SK-N-SH (cell line): ENCODE results near the gene DTNBP1. TPM values are rescaled to one million over a fixed set of nuclear protein-coding genes. Genes with fewer than 3 reads are reported as not detected.
"Not testable (repeated sequence)": the region's sequence is repeated elsewhere in the genome, so short reads cannot be mapped to it uniquely, and the experiment has no call there.

ENCODE experiments used
- CTCF ChIA-PET: fragments of 300-600, 350-600 bp; formaldehyde crosslinking; extraction: SDS; loops from one replicate; lab custom pipeline; 2021; lab: Yijun Ruan, JAX
- POLR2A ChIA-PET: fragments of 350-600 bp; sonication (Branson Sonifier 250); formaldehyde crosslinking; extraction: SDS; loops from one replicate; lab custom pipeline; 2020; ENCODE audit warnings: antibody characterized with exemption, inconsistent platforms; lab: Yijun Ruan, JAX
- DNase-seq: peaks from one replicate; pipeline ENCODE4 v3.0.0; 2012
- H2AFZ ChIP-seq: fragments of 200-600 bp; sonication (generic); 2 replicates; pipeline ENCODE4 v1.8.1; 2016; ENCODE audit warnings: antibody characterized with exemption, mild to moderate bottlenecking, low read depth
- H3F3A ChIP-seq: fragments of 200-600 bp; sonication (generic); replicated peaks from 2 replicates; pipeline ENCODE3; 2016; ENCODE audit warnings: antibody characterized with exemption, mild to moderate bottlenecking; ENCODE audit not compliant: insufficient read depth
- H3K27ac ChIP-seq, 2 experiments: fragments of 200-500 bp in 1 of 2; fragments of 200-600 bp in 1 of 2; sonication (Bioruptor generic) in 1 of 2; sonication (generic), shearing (Covaris generic) in 1 of 2; 2 replicates each; pipeline versions ENCODE4 v1.5.1 to v1.6.1; 2014 to 2016; ENCODE audit warnings: low read depth in 2 of 2, inconsistent platforms in 1 of 2, low read length in 1 of 2, mild to moderate bottlenecking in 1 of 2, mixed read lengths in 1 of 2
- H3K27me3 ChIP-seq: fragments of 200-600 bp; sonication (generic), shearing (Covaris generic); 2 replicates; pipeline ENCODE4 v1.6.1; 2016; ENCODE audit warnings: mixed run types; ENCODE audit not compliant: insufficient read depth
- H3K36me3 ChIP-seq, 2 experiments: fragments of 200-500 bp in 1 of 2; fragments of 200-600 bp in 1 of 2; sonication (Bioruptor generic) in 1 of 2; sonication (generic) in 1 of 2; replicated peaks in 1 of 2; 2 replicates each; pipeline versions ENCODE3 to v1.5.1; 2014 to 2016; ENCODE audit warnings: low read length in 1 of 2, mild to moderate bottlenecking in 1 of 2; ENCODE audit not compliant: insufficient read depth in 2 of 2, control insufficient read depth in 1 of 2
- H3K4me1 ChIP-seq, 2 experiments: fragments of 200-500 bp in 1 of 2; fragments of 200-600 bp in 1 of 2; sonication (Bioruptor generic) in 1 of 2; sonication (generic), shearing (Covaris generic) in 1 of 2; 2 replicates each; pipeline versions ENCODE4 v1.5.1 to v1.6.1; 2014 to 2016; ENCODE audit warnings: low read depth in 1 of 2, low read length in 1 of 2, mixed run types in 1 of 2; ENCODE audit not compliant: insufficient read depth in 2 of 2, control insufficient read depth in 1 of 2
- H3K4me2 ChIP-seq: fragments of 200-600 bp; sonication (generic), shearing (Covaris generic); 2 replicates; pipeline ENCODE4 v1.6.1; 2017; ENCODE audit warnings: mixed run types
- H3K4me3 ChIP-seq, 2 experiments: fragments of 200-500 bp in 1 of 2; fragments of 200-600 bp in 1 of 2; sonication (Bioruptor generic) in 1 of 2; sonication (generic), shearing (Covaris generic) in 1 of 2; 2 replicates each; pipeline versions ENCODE4 v1.5.1 to v1.8.1; 2014 to 2016; ENCODE audit warnings: low read depth in 2 of 2, inconsistent platforms in 1 of 2, low read length in 1 of 2, mild to moderate bottlenecking in 1 of 2, mixed read lengths in 1 of 2, moderate library complexity in 1 of 2
- H3K79me2 ChIP-seq: fragments of 200-600 bp; sonication (generic); 2 replicates; pipeline ENCODE4 v1.8.1; 2017; ENCODE audit warnings: mild to moderate bottlenecking; ENCODE audit not compliant: insufficient read depth
- H3K9ac ChIP-seq: fragments of 200-600 bp; sonication (generic); 2 replicates; pipeline ENCODE4 v1.6.1; 2017; ENCODE audit warnings: mixed run types
- H3K9me2 ChIP-seq: fragments of 200-600 bp; sonication (generic); 2 replicates; pipeline ENCODE4 v1.6.1; 2017; ENCODE audit warnings: mixed run types
- H3K9me3 ChIP-seq: fragments of 200-600 bp; sonication (generic); 2 replicates; pipeline ENCODE4 v1.6.1; 2017; ENCODE audit warnings: mixed run types, mild to moderate bottlenecking, moderate library complexity
- H4K20me1 ChIP-seq: fragments of 200-600 bp; sonication (generic); 2 replicates; pipeline ENCODE4 v1.6.1; 2017; ENCODE audit warnings: mild to moderate bottlenecking, mixed run types; ENCODE audit not compliant: insufficient read depth
- CHD2 ChIP-seq: fragments of 150-350 bp; IDR thresholded peaks from 2 replicates; pipeline ENCODE4 v1.6.1; 2018; ENCODE audit warnings: low read length; ENCODE audit not compliant: partially characterized antibody
- ELF1 ChIP-seq: IDR thresholded peaks from 2 replicates; pipeline ENCODE4 v1.4.0; 2012
- EP300 ChIP-seq, 2 experiments: IDR thresholded peaks; 2 replicates each; pipeline versions ENCODE4 v1.4.0 to v1.6.1; 2012; ENCODE audit warnings: borderline replicate concordance in 1 of 2, low read depth in 1 of 2, low read length in 1 of 2
- FOSL2 ChIP-seq: IDR thresholded peaks from 2 replicates; pipeline ENCODE4 v1.4.0; 2012; ENCODE audit warnings: low read depth, mild to moderate bottlenecking, moderate library complexity, borderline replicate concordance
- FOXM1 ChIP-seq: IDR thresholded peaks from 2 replicates; pipeline ENCODE4 v1.4.0; 2012; ENCODE audit warnings: low read depth, mild to moderate bottlenecking
- GABPA ChIP-seq: IDR thresholded peaks from 2 replicates; pipeline ENCODE4 v1.4.0; 2012; ENCODE audit warnings: low read depth, mild to moderate bottlenecking
- JUND ChIP-seq: IDR thresholded peaks from 2 replicates; pipeline ENCODE4 v1.4.0; 2012
- MEF2A ChIP-seq: IDR thresholded peaks from 2 replicates; pipeline ENCODE4 v1.4.0; 2012; ENCODE audit warnings: low read depth, borderline replicate concordance
- MXI1 ChIP-seq: IDR thresholded peaks from 2 replicates; pipeline ENCODE4 v1.6.1; 2012; ENCODE audit warnings: mild to moderate bottlenecking, low read depth, low read length, improper control_type of control experiment
- NFIC ChIP-seq: IDR thresholded peaks from 2 replicates; pipeline ENCODE4 v1.4.0; 2012; ENCODE audit warnings: borderline replicate concordance
- POLR2AphosphoS5 ChIP-seq: IDR thresholded peaks from 2 replicates; pipeline ENCODE4 v1.6.1; 2012; ENCODE audit warnings: low read depth, low read length
- SIN3A ChIP-seq: IDR thresholded peaks from 2 replicates; pipeline ENCODE4 v1.6.1; 2012; ENCODE audit warnings: low read depth, mild to moderate bottlenecking, low read length, moderate library complexity, borderline replicate concordance
- TEAD4 ChIP-seq: IDR thresholded peaks from 2 replicates; pipeline ENCODE4 v1.4.0; 2012; ENCODE audit warnings: mild to moderate bottlenecking, borderline replicate concordance; ENCODE audit not compliant: insufficient read depth
- WGBS: methylation state at CpG from one replicate; pipeline ENCODE4 v1.1.6; 2017; ENCODE audit warnings: low lambda C conversion rate; 5-methylcytosine and 5-hydroxymethylcytosine counted together
- polyA plus RNA-seq, 3 experiments: library from polyadenylated mRNA; depleted of rRNA; stranded (reverse); fragments of >200 nt; gene quantifications; 2 replicates each; pipeline ENCODE4 v1.2.3, GENCODE V29; 2012
- TF ChIP-seq, protein P1 (sequence below): IDR thresholded peaks from 2 replicates; pipeline ENCODE4 v1.6.1; 2012; ENCODE audit warnings: mild to moderate bottlenecking, low read depth, low read length, moderate library complexity
- TF ChIP-seq, protein P2 (sequence below): IDR thresholded peaks from 2 replicates; pipeline ENCODE4 v1.4.0; 2012; ENCODE audit warnings: low read depth
- TF ChIP-seq, protein P3 (sequence below): IDR thresholded peaks from 2 replicates; pipeline ENCODE4; 2012
- TF ChIP-seq, protein P4 (sequence below): fragments of 200-600 bp; sonication (generic); IDR thresholded peaks from 2 replicates; pipeline ENCODE4 v1.6.1; 2017; ENCODE audit warnings: antibody characterized with exemption, mild to moderate bottlenecking, moderate library complexity

The DTNBP1 gene
- polyA plus RNA-seq, 1 of the 3 experiments (the other 2 are of a cell fraction): 19.7 TPM

DNA sequence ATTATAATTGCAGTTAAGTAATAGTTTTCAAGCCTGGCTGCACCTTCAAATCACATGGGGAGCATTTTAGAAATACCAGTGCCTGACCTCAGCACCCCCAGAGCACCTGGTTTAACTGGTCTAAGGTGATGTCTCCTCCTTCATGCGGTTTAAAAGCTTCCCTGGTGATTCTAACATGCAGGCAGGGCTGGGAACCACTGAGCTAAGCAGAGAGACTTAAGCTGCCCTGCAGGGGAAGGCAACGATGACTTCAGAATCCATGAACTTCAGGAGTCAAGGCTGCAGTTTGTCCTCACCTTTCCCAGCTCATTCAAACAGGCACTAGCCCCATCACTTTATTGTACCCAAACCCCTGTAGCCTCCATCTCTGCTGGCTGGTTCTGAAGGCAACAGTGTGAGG, 6.1 kb upstream of the DTNBP1 start:
- peaks cover 0 to 3% of the 10 kb centered on the region in 2 experiments; a peak in 1 of 4 replicates for H3K4me1 ChIP-seq
- H3K27ac ChIP-seq: no peak overlapping the region
- no peak overlapping the region for H3K4me2 ChIP-seq
- H2AFZ ChIP-seq: no peak overlapping the region
- ChIA-PET POLR2A (no interaction called here), CTCF (interaction anchor here (0.7 kb wide), 1 partner anchor 23 kb away, joined by 3 read pairs; no protein-coding TSS in a partner anchor)
- no peaks in the 10 kb centered on the region for H4K20me1 ChIP-seq
- H3K9ac ChIP-seq: no peak overlapping the region
- TF ChIP-seq ELF1 (no peak), TEAD4 (no peak)
- no peaks in the 10 kb centered on the region for H3K79me2 ChIP-seq
- H3F3A ChIP-seq: no peaks in the 10 kb centered on the region
- no peaks in the 10 kb centered on the region for H3K36me3 ChIP-seq
- WGBS: 27% methylated on average over 2 of the region's 2 CpGs
- DNase-seq: no peak
- H3K4me3 ChIP-seq: no peak overlapping the region
- peaks cover 23% of the 10 kb centered on the region for H3K27me3 ChIP-seq
- H3K9me2 ChIP-seq: no peaks in the 10 kb centered on the region
- H3K9me3 ChIP-seq: no peaks in the 10 kb centered on the region

DNA sequence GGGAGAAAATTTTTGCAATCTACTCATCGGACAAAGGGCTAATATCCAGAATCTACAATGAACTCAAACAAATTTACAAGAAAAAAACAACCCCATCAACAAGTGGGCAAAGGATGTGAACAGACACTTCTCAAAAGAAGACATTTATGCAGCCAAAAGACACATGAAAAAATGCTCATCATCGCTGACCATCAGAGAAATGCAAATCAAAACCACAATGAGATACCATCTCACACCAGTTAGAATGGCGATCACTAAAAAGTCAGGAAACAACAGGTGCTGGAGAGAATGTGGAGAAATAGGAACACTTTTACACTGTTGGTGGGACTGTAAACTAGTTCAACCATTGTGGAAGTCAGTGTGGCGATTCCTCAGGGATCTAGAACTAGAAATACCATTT, 4.1 kb upstream of the DTNBP1 start:
- H3K9me2 ChIP-seq, H3K4me2 ChIP-seq, H3K9me3 ChIP-seq, H3F3A ChIP-seq, H3K36me3 ChIP-seq, H3K79me2 ChIP-seq, CTCF ChIA-PET, H2AFZ ChIP-seq, DNase-seq, POLR2A ChIA-PET, H3K4me1 ChIP-seq, H3K4me3 ChIP-seq, H3K27ac ChIP-seq, H4K20me1 ChIP-seq, H3K9ac ChIP-seq: not testable (repeated sequence)
- 85% methylated on average over 3 of the region's 4 CpGs for whole genome bisulfite sequencing
- H3K27me3 ChIP-seq: peaks cover 18% of the 10 kb centered on the region

DNA sequence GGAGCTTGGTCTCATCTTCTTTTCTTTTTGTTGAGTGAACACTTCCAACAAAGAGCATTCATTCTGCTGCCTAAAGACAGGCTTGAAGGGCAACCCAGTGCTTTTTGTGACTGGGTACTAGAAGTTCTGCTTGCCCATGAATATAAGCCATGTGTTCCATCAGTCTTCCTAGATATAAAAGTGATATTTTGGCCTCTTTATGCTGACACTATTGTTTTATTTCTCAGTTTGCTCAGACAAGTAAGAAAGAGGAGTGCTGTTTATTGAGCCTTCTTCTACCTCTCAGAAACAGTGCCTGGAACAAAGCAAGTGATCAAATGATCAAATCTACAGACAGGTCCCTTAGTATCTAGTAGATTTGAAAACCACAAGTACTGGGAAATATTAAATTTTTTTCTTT, 2.4 kb upstream of the DTNBP1 start:
- H3K4me3 ChIP-seq: no peak overlapping the region
- H3F3A ChIP-seq: no peaks in the 10 kb centered on the region
- H3K27ac ChIP-seq: no peak overlapping the region
- ChIA-PET CTCF (interaction anchor here (0.7 to 1.6 kb wide), 2 partner anchors 12 to 73 kb away, joined by 3 read pairs; no protein-coding TSS in a partner anchor), POLR2A (no interaction called here)
- H4K20me1 ChIP-seq: no peaks in the 10 kb centered on the region
- H3K9me2 ChIP-seq: no peaks in the 10 kb centered on the region
- no peaks in the 10 kb centered on the region for H3K9me3 ChIP-seq
- H2AFZ ChIP-seq: no peak overlapping the region
- no peak overlapping the region for H3K4me2 ChIP-seq
- peaks cover 4% of the 10 kb centered on the region; the same call in 1 of the 2 replicates for H3K27me3 ChIP-seq
- H3K4me1 ChIP-seq: peaks cover 0 to 8% of the 10 kb centered on the region in 2 experiments; a peak in 1 of 4 replicates
- H3K79me2 ChIP-seq: peaks cover 9% of the 10 kb centered on the region
- H3K36me3 ChIP-seq: peaks cover under 1% of the 10 kb centered on the region in 2 experiments
- no peak overlapping the region for H3K9ac ChIP-seq
- no peak for DNase-seq
- TF ChIP-seq, protein P1, sequence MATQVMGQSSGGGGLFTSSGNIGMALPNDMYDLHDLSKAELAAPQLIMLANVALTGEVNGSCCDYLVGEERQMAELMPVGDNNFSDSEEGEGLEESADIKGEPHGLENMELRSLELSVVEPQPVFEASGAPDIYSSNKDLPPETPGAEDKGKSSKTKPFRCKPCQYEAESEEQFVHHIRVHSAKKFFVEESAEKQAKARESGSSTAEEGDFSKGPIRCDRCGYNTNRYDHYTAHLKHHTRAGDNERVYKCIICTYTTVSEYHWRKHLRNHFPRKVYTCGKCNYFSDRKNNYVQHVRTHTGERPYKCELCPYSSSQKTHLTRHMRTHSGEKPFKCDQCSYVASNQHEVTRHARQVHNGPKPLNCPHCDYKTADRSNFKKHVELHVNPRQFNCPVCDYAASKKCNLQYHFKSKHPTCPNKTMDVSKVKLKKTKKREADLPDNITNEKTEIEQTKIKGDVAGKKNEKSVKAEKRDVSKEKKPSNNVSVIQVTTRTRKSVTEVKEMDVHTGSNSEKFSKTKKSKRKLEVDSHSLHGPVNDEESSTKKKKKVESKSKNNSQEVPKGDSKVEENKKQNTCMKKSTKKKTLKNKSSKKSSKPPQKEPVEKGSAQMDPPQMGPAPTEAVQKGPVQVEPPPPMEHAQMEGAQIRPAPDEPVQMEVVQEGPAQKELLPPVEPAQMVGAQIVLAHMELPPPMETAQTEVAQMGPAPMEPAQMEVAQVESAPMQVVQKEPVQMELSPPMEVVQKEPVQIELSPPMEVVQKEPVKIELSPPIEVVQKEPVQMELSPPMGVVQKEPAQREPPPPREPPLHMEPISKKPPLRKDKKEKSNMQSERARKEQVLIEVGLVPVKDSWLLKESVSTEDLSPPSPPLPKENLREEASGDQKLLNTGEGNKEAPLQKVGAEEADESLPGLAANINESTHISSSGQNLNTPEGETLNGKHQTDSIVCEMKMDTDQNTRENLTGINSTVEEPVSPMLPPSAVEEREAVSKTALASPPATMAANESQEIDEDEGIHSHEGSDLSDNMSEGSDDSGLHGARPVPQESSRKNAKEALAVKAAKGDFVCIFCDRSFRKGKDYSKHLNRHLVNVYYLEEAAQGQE: no peak
- no peak for TF ChIP-seq ELF1
- TF ChIP-seq, protein P2, sequence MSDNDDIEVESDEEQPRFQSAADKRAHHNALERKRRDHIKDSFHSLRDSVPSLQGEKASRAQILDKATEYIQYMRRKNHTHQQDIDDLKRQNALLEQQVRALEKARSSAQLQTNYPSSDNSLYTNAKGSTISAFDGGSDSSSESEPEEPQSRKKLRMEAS: no peak
- TF ChIP-seq POLR2AphosphoS5: no peak
- TF ChIP-seq MXI1: no peak
- TF ChIP-seq MEF2A: no peak
- no peak for TF ChIP-seq GABPA
- TF ChIP-seq CHD2: no peak
- TF ChIP-seq FOSL2: no peak
- no peak for TF ChIP-seq EP300 (IDR thresholded peaks at IDR 0.05; ENCODE audit: borderline replicate concordance in 1 of 2, low read depth in 1 of 2, low read length in 1 of 2)
- no peak for TF ChIP-seq FOXM1
- no peak for TF ChIP-seq NFIC
- no peak for TF ChIP-seq SIN3A
- TF ChIP-seq, protein P3, sequence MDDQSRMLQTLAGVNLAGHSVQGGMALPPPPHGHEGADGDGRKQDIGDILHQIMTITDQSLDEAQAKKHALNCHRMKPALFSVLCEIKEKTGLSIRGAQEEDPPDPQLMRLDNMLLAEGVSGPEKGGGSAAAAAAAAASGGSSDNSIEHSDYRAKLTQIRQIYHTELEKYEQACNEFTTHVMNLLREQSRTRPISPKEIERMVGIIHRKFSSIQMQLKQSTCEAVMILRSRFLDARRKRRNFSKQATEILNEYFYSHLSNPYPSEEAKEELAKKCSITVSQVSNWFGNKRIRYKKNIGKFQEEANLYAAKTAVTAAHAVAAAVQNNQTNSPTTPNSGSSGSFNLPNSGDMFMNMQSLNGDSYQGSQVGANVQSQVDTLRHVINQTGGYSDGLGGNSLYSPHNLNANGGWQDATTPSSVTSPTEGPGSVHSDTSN: no peak
- TF ChIP-seq, protein P4, sequence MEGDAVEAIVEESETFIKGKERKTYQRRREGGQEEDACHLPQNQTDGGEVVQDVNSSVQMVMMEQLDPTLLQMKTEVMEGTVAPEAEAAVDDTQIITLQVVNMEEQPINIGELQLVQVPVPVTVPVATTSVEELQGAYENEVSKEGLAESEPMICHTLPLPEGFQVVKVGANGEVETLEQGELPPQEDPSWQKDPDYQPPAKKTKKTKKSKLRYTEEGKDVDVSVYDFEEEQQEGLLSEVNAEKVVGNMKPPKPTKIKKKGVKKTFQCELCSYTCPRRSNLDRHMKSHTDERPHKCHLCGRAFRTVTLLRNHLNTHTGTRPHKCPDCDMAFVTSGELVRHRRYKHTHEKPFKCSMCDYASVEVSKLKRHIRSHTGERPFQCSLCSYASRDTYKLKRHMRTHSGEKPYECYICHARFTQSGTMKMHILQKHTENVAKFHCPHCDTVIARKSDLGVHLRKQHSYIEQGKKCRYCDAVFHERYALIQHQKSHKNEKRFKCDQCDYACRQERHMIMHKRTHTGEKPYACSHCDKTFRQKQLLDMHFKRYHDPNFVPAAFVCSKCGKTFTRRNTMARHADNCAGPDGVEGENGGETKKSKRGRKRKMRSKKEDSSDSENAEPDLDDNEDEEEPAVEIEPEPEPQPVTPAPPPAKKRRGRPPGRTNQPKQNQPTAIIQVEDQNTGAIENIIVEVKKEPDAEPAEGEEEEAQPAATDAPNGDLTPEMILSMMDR: no peak
- TF ChIP-seq JUND: no peak
